ENCODE results near the gene NADSYN1. TPM values are rescaled to one million over a fixed set of nuclear protein-coding genes. Genes with fewer than 3 reads are reported as not detected.

Gene NADSYN1
- total RNA-seq, 2 donors from 2014 or later, result 18.0 to 18.8 TPM

GRCh38 chr11:71452199-71453036 lies 585 bp upstream of the NADSYN1 start:
- peak; percentile 73 for DNase-seq (ENCODE audit: low spot score)
- no peaks in the 10 kb centered on the region for H3K27me3 ChIP-seq
- H3K36me3 ChIP-seq, result peaks cover 26% of the 10 kb centered on the region
- H3K9me3 ChIP-seq, result no peaks in the 10 kb centered on the region
- peak overlapping the region; percentile 78 to 80 for H3K27ac ChIP-seq
- peaks cover 0 to 36% of the 10 kb centered on the region in 2 donors for H3K4me1 ChIP-seq
- H3K4me3 ChIP-seq, result peak overlapping the region; percentile 68
- TF ChIP-seq CTCF (IDR thresholded peaks at IDR 0.05), result no peak

GRCh38 chr11:71453918-71454304 lies 908 bp downstream of the NADSYN1 start:
- Histone ChIP-seq H3K27ac (no peak overlapping the region), H3K27me3 (no peaks in the 10 kb centered on the region), H3K36me3 (peaks cover 40% of the 10 kb centered on the region), H3K4me3 (peak overlapping the region; percentile 68), H3K9me3 (no peaks in the 10 kb centered on the region), H3K4me1 (peaks cover 0 to 27% of the 10 kb centered on the region in 2 donors)
- DNase-seq (ENCODE audit: low spot score), result no peak
- TF ChIP-seq CTCF (IDR thresholded peaks at IDR 0.05), result no peak

GRCh38 chr11:71454470-71455113 lies 1.6 kb downstream of the NADSYN1 start:
- Histone ChIP-seq H3K9me3 (no peaks in the 10 kb centered on the region), H3K4me3 (no peak overlapping the region), H3K4me1 (peaks cover 0 to 20% of the 10 kb centered on the region in 2 donors), H3K27me3 (no peaks in the 10 kb centered on the region), H3K36me3 (peaks cover 47% of the 10 kb centered on the region), H3K27ac (no peak overlapping the region)
- no peak for DNase-seq (ENCODE audit: low spot score)
- no peak for TF ChIP-seq CTCF (IDR thresholded peaks at IDR 0.05)

GRCh38 chr11:71456294-71456693 lies 3.3 kb downstream of the NADSYN1 start:
- no peak for DNase-seq (ENCODE audit: low spot score)
- no peaks in the 10 kb centered on the region for H3K9me3 ChIP-seq

GRCh38 chr11:71456831-71457230 lies 3.8 kb downstream of the NADSYN1 start:
- Histone ChIP-seq H3K9me3 (no peaks in the 10 kb centered on the region), H3K4me1 (peaks cover 0 to 17% of the 10 kb centered on the region in 2 donors), H3K4me3 (no peak overlapping the region), H3K27ac (no peak overlapping the region), H3K27me3 (no peaks in the 10 kb centered on the region), H3K36me3 (peaks cover 63% of the 10 kb centered on the region)
- TF ChIP-seq CTCF (IDR thresholded peaks at IDR 0.05), result no peak
- DNase-seq (ENCODE audit: low spot score), result no peak

More at GRCh38 chr11:71456294-71456693, 3.3 kb downstream of the NADSYN1 start:
- no peaks in the 10 kb centered on the region for H3K27me3 ChIP-seq
- H3K27ac ChIP-seq, result no peak overlapping the region
- H3K4me1 ChIP-seq, result peaks cover 0 to 18% of the 10 kb centered on the region in 2 donors
- TF ChIP-seq CTCF (IDR thresholded peaks at IDR 0.05), result no peak
- H3K4me3 ChIP-seq, result no peak overlapping the region
- H3K36me3 ChIP-seq, result peaks cover 63% of the 10 kb centered on the region
